NCI-H1694 treated with DMSO at 0.1 percent for 48 hours (cell line): ENCODE measurements around the gene STAB2.

Experiments used
- DNase-seq: peaks from one replicate; lab custom pipeline; 2025; lab: John Stamatoyannopoulos, UW

STAB2 gene, protein sequence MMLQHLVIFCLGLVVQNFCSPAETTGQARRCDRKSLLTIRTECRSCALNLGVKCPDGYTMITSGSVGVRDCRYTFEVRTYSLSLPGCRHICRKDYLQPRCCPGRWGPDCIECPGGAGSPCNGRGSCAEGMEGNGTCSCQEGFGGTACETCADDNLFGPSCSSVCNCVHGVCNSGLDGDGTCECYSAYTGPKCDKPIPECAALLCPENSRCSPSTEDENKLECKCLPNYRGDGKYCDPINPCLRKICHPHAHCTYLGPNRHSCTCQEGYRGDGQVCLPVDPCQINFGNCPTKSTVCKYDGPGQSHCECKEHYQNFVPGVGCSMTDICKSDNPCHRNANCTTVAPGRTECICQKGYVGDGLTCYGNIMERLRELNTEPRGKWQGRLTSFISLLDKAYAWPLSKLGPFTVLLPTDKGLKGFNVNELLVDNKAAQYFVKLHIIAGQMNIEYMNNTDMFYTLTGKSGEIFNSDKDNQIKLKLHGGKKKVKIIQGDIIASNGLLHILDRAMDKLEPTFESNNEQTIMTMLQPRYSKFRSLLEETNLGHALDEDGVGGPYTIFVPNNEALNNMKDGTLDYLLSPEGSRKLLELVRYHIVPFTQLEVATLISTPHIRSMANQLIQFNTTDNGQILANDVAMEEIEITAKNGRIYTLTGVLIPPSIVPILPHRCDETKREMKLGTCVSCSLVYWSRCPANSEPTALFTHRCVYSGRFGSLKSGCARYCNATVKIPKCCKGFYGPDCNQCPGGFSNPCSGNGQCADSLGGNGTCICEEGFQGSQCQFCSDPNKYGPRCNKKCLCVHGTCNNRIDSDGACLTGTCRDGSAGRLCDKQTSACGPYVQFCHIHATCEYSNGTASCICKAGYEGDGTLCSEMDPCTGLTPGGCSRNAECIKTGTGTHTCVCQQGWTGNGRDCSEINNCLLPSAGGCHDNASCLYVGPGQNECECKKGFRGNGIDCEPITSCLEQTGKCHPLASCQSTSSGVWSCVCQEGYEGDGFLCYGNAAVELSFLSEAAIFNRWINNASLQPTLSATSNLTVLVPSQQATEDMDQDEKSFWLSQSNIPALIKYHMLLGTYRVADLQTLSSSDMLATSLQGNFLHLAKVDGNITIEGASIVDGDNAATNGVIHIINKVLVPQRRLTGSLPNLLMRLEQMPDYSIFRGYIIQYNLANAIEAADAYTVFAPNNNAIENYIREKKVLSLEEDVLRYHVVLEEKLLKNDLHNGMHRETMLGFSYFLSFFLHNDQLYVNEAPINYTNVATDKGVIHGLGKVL (N-terminal part only)

DNA sequence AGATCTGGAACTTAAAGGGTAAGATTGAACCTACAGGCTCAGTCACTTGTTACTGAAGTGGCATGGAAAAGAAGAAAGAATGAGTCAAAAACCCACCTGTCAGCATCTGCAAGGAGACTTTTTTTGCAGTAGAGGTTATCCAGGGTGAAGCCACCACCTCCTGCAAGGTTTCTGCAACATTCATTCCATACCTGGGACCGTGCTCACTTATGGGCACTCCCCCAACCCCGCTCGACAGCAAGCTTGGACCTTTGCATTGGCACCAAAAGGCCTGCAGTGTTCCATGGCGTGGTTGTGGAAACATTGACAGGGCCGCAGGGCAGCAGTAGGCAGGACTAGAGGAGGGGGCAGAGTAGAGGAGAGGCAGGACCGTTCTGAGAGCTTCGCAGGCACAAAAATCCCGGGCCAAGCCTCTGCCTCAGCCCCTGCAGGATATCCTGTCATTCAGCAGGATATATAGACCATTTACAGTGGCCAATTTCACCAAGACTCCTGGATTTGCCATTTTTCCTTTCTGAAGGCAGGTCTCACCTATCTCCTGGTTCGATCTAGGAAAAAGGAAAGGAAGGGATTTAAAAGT is at the start of gene STAB2:
Gene STAB2 (plus strand): TSS at position 483 of the 580 bp plus-strand sequence. CDS start 204 bp downstream, outside the sequence.
- no peak for DNase-seq

- DNase-seq = no peak
These were observed 48.7 kb upstream of the STAB2 start for GRCh38 chr12:103538397-103538796.

- no peak for DNase-seq
These were observed 46.8 kb upstream of the STAB2 start for GRCh38 chr12:103540319-103540718.

GRCh38 chr12:103542078-103542477 is 45.0 kb upstream of the STAB2 start:
- DNase-seq = no peak

- DNase-seq = no peak
These were observed 40.1 kb upstream of the STAB2 start for GRCh38 chr12:103546959-103547358.

DNA sequence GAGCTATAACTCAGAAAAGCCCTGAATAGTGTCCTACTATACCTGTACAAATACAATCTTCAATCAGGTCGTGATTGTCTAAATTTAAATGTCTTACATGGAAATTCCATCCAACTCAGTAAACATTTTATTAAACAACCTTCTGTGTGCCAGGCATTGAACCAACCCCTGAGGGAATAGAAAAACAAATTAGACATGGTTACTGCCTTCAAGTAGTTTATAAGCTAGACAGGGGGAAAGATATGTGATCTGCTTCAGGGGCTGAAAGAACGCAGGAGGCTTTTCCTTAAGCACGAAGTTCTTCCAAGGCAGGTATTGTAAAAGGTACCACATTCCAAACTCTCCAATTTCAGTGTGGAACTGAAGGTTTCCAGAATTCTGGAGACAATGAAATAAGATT is 39.7 kb upstream of the STAB2 start:
- no peak for DNase-seq

- no peak for DNase-seq
These were observed 39.1 kb upstream of the STAB2 start for GRCh38 chr12:103547929-103548328.

GRCh38 chr12:103548622-103549601 is 38.2 kb upstream of the STAB2 start:
- peak; percentile 61 for DNase-seq

DNA sequence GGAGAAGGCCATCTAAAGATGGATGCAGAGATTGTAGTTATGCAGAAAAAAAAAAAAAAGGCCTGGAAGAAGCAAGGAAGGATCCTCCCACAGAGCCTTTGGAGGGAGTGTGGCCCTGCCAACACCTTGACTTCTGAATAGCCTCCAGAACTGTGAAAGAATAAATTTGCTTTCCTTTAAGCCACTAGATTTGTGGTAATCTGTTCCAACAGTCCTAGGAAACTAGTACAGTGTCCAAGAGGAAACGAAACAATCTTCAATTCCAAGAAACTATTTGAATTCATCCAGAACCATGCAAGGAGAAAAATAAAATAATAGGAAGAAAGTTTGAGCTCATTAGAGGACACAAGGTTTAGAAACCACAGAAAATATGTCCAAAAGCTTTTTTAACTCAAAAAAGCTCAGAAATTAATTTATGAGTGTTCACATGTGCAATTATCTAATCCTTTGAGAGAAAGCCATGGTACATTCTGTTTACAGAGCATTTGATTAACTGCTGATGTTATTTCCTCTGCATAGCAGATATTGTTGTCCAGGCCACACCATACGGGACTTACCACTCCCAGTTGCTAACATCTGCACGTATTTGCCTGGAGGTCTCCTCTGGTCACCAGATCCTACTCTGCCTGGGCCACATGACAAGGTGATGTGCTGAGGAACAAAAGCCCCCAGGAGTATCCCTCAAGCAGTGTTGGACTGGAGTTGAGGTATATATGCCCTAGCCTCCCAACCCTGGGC is 30.0 kb upstream of the STAB2 start:
- DNase-seq = no peak

DNA sequence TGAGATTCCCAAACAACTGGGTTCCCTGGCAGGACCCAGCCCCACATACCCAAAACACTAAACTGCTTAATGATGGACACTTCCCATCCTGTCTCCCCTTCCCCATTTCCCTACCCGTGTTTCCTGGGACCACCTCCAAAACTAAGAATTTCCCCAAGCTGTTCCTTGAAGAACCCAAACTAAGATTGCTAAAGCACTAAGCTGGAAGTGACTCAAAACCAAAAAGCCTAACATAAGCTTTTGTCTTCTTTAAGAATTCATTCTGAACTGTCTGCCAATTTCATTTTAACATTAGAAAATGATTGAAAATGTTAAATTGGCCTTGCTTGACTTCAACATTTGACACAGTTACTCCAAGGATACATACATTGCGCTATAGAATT is 29.5 kb upstream of the STAB2 start:
- DNase-seq = no peak

GRCh38 chr12:103558879-103559278 is 28.2 kb upstream of the STAB2 start:
- DNase-seq = no peak

DNA sequence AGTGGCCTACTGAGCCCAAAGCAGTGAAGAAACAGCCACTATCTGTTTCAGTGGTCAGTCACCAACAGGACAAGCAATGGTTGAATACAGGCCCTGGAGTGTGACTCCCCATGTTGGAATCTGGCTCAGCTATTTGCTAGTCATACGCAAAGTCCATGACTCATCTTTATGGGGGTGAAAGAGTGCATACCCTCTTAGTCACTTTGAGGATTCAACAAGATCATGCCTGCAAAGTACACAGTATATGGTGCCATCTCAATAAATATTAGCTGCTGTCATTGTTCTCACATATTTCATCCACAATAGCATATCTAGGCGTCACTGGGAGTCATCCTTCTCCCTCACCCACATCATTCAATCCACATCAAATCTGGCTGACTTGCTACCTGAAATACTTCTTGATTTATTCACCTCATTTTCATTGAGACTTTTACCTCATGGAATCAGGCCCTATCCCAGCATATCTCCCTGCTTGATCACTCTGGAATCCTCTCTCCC is 26.4 kb upstream of the STAB2 start:
- DNase-seq = no peak

GRCh38 chr12:103561174-103561573 is 25.9 kb upstream of the STAB2 start:
- no peak for DNase-seq

- DNase-seq = no peak
These were observed 20.7 kb upstream of the STAB2 start for GRCh38 chr12:103566398-103566797.

DNA sequence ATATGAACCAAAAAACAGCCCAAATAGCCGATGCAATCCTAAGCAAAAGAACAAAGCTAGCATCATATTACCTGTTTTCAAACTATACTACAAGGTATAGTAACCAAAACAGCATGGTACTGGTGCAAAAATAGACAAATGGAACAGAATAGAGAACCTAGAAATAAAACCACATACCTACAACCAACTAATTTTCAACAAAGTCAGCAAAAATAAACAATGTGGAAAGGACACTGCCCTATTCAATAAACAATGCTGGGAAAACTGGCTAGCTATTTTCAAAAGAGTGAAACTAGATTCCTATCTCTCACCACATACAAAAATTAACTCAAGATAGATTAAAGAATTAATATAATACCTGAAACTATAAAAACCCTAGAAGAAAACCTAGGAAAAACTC is 17.8 kb upstream of the STAB2 start:
- no peak for DNase-seq

- no peak for DNase-seq
These were observed 15.8 kb upstream of the STAB2 start for GRCh38 chr12:103571286-103571685.

DNA sequence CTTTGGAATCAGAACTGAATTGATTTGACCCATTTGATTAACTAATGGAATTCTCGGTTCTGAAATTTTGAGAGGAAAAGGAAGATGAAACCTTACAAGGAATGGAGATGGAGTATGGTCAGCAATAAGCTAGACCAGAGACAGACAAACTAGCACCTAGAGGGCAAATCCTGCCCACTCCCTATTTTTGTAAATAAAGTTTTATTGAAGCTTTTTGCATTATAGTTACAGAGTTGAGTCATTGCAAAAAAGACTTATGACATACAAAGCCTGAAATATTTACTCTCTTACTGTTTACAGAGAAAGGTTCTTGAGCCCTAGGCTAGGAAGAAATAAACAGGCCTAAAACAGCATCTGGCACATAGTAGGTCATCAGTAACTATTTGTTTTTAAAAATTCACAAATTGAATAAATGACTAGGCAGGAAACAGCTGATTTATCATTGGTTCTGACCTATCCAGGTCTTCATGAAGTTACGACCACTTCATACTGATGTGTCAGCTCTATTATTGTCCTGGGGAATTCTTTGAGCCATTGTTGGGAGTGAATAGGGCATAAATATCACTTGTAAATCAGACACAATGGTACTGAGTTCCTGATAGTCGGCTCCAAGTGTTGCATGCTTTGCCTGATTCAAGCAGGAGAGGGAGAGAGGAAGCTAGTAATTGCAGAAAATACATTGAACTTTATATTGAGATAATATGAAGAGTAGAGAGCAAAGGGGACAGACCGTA is 14.6 kb upstream of the STAB2 start:
- DNase-seq = no peak

GRCh38 chr12:103573185-103573584 is 13.9 kb upstream of the STAB2 start:
- DNase-seq = no peak

- DNase-seq = no peak
These were observed 8.1 kb upstream of the STAB2 start for GRCh38 chr12:103578926-103579325.
